ENCODE data around the gene MASP1.

DNA sequence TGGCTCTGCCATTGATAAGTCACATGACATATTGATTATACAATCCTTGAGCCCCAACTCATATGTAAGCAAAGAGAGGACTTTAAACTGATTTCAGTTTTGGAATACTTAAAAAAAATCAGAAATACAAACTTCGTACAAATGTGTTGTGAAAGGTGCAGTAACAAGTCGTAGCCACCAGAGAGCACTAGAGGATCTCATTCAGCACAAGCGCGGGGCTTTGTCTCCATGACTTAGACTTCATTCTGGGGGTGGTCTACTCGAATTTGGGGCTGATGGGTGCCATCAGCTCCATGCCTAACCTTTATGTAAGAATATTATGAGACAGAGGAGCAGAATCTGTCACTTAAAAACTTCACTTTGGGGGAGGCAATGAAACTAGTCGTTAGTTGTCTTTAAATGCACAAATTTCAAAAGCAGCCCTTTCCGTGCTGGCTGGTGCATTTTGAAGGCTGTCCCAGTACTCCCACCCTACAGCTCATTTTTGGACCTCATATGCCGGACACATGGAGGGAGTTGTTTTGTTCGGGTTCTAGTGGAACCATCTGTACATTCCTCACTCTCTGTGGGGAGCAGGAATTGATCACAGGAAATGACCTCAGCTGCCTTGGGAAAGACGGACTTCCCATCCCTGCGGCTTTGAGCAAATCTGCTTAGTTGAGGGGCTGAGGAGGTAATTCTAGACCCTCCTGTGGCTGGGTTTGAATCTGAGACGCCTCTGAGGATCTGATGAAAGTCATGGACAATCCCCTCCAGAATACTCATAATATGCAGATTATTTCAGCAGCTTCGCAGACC, 27.5 kb upstream of the MASP1 start:
- TF ChIP-seq, protein P1, sequence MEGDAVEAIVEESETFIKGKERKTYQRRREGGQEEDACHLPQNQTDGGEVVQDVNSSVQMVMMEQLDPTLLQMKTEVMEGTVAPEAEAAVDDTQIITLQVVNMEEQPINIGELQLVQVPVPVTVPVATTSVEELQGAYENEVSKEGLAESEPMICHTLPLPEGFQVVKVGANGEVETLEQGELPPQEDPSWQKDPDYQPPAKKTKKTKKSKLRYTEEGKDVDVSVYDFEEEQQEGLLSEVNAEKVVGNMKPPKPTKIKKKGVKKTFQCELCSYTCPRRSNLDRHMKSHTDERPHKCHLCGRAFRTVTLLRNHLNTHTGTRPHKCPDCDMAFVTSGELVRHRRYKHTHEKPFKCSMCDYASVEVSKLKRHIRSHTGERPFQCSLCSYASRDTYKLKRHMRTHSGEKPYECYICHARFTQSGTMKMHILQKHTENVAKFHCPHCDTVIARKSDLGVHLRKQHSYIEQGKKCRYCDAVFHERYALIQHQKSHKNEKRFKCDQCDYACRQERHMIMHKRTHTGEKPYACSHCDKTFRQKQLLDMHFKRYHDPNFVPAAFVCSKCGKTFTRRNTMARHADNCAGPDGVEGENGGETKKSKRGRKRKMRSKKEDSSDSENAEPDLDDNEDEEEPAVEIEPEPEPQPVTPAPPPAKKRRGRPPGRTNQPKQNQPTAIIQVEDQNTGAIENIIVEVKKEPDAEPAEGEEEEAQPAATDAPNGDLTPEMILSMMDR (conservative IDR thresholded peaks at IDR 0.05), result peak; percentile 85
- no peak for TF ChIP-seq ZFX (IDR thresholded peaks at IDR 0.05)

All from C4-2B (cell line).